Stimulated activated CD4-positive, alpha-beta T cell treated with anti-CD3 and anti-CD28 coated beads, Interleukin-1b, Interleukin-23, amount 100 ng/mL, for 24 hours (primary cell): ENCODE measurements around the gene IFT52.
A peak's percentile ranks its signal among the peaks of the same experiment; 100 is the strongest.

Experiments used
- DNase-seq, 4 experiments: peaks; one replicate each; pipeline ENCODE4 v3.0.0-alpha.2; 2020; ENCODE audit warnings: low read depth in 4 of 4, low spot score in 1 of 4

IFT52 gene

GRCh38 chr20:43590392-43591303 lies at the start of gene IFT52:
IFT52 (plus strand) TSS chr20:43590937; CDS start chr20:43594699, 3,762 bp downstream.
- DNase-seq: peak; percentile 65 to 85 (median 78)

GRCh38 chr20:43541214-43541613 lies 49.5 kb upstream of the IFT52 start:
- no peak for DNase-seq

DNA sequence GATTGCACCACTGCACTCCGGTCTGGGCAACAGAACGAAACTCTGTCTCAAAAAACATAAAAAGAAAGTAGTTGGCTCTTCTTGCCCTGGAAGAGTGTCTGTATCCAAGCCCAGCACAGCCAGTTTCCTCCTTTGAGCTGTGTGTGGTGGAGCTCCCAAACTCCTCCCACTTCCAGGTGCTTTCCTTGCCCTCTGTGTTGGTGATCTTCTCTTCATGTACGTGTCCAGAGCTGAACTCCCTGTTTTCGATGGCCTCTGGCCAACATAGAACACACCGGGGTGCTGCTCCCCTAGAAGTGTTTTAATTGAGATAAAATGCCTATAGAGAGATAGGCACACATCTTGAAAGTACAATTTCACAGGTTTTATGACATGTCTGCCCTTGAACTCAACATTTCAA lies 48.6 kb upstream of the IFT52 start:
- no peak for DNase-seq

GRCh38 chr20:43542674-43543073 lies 48.1 kb upstream of the IFT52 start:
- DNase-seq: no peak

- DNase-seq: no peak
Observed at GRCh38 chr20:43543138-43543537, 47.6 kb upstream of the IFT52 start.

GRCh38 chr20:43544501-43544900 lies 46.2 kb upstream of the IFT52 start:
- no peak for DNase-seq

GRCh38 chr20:43545837-43546578 lies 44.7 kb upstream of the IFT52 start:
- no peak for DNase-seq

DNA sequence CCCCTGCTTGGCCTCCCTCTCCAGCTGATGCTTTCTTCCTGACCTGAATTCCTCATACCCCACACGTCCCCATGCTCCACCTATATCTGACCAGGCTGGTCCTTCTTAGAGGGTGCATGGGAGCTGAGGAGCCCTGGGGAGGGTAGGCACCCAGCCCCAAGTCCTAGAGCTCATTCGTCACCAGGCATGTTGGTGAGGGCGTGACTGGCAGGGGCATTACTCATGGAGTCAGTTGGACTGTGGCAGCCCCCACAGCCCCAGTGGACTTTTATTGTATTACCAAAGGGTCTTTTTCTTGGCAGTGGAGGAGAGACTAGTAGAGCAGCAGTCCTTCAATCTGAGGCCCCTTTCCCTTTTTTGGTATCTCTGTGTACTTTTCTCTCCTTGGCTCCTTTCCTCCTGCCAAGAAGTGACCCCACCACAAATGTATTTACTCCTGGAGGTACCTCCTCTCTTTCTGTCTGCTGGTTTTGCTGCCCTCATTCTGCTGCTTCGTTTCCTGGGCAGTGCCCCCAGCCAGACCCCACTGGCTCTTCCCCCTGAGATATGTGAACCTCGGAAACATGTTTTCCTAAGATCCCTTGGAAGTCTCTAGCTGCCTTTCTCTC lies 42.4 kb upstream of the IFT52 start:
- no peak for DNase-seq

DNA sequence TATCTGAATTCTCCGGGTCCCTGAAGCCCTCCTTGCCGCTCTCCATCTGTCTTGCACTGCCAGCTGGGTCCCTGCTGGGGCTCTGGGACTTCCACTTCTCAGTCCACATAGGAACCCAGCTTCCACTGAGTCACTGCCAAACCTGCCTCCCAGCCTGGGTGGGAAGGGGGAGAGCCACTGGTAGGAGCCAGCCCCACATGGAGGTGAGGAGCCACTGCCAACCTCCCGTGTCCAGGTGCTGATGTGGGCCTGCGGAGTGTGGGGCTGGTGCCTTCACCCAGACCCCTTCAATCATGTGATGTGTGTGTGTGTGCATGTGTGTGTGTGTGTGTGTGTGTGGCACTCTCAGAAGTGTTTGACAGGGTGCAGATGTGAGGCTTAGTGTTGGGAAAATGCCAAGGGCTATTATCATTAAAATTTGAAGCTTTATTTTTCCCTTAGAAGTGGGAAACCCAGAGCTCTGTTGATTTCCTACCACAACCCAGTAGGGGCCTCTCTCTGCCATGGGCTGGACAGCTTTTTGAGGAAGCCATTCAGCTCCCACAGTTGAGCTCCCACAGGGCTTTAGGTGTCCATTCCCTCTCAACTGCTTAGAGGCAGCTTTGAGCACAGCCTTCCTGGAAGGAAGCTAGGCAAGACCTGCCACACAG lies 41.2 kb upstream of the IFT52 start:
- DNase-seq: no peak

DNA sequence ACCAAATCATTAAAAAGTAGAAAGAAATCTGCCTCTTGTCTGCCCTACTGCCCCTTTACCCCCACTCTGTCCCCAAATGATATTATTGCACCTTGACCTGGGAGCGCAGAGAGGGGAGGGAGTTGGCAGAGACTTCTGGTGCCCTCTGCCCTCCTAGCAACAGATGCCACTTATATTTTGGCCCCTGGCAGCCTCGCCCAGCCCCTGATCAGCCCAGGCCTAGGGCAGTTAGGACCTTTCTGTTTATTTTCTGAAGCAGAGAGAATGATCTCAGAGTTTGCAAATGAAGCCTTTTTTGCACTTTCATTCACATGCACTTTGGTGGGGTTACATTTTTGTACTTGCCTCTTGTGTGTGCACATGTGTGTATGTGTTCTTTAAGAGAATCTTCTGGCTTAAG lies 40.3 kb upstream of the IFT52 start:
- DNase-seq: no peak

- no peak for DNase-seq
Observed at GRCh38 chr20:43554369-43554768, 36.4 kb upstream of the IFT52 start.

DNA sequence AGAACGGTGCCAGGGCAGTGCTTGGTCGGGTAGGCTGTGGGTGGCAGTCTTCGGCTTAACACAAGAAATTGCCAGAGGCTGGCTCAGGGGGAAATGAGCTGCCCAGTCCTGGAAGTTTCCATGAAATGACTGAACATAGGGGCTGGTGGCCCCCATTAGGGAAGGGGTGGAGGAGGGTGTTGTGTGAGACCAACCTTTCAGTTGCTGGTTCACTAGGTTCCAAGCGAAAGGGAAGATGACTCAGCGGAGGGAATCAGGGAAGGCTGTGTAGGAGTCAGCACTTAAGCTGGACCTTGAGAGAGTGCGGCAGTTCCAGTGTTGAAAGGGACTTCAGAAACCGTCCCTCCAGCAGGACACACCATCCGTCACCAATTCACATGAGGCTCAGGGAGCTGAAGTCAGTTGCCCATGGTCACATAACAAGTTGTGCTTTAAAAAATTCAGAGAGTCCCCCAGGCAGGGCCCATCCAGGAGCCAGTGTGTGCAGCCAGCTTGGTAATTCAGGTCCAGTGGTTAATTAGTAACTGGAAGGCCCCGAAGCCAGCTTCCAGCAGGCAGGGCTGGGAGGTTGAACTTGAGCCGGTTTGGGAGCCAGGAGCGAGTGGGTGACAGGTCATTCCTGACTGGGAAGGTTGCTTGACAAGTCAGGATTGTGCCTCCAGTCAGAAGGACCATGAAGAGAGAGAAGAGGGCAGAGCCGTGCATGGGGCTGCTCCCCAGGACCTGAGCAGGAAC lies 32.2 kb upstream of the IFT52 start, which contains the start of gene SGK2:
Gene SGK2, plus strand, starts transcription at position 616 of the 735 bp plus-strand sequence. CDS start 7,469 bp downstream, outside the sequence.
- no peak for DNase-seq

- no peak for DNase-seq
Observed at GRCh38 chr20:43559147-43559987, 31.4 kb upstream of the IFT52 start.

DNA sequence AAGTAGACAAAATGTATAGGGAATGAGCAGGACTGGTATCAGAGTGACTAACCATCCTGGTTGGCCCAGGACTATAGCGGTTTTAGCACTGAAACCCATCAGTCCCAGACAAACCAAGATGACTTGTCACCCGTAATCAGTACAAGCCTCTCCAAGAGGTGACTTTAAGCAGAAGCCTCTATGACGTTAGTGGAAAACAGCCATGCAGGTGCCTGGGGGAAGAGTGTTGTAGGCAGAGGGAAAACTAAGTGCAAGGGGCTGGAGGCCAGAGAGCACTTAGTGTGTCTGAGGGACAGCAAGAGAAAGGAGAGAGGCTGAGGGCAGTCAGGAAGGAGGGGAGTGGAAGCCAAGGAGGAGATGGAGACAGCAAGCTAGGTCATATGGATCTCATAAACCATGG lies 29.8 kb upstream of the IFT52 start:
- DNase-seq: no peak

DNA sequence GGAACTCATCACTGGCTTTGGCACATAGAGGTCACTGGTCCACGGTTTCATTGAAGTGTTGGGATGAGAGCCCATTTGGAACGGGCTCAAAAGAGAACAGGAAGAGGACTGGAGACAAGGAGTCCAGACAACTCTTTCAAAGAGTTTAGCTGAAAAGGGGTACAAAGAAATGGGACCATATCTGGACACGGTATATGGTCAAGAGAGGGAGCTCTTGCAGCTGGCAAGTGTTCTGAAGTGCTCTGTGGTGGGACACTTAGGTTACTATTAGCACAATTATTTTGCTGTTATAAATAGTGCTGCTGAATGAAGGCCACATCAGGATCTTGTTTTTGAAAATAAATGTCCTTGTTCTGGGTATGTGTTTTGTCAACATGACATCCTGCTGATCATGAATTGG lies 27.3 kb upstream of the IFT52 start:
- DNase-seq: no peak

- no peak for DNase-seq
Observed at GRCh38 chr20:43563991-43564390, 26.7 kb upstream of the IFT52 start.

- DNase-seq: no peak
Observed at GRCh38 chr20:43564455-43564854, 26.3 kb upstream of the IFT52 start.

GRCh38 chr20:43564993-43565757 lies 25.6 kb upstream of the IFT52 start:
- DNase-seq: no peak

DNA sequence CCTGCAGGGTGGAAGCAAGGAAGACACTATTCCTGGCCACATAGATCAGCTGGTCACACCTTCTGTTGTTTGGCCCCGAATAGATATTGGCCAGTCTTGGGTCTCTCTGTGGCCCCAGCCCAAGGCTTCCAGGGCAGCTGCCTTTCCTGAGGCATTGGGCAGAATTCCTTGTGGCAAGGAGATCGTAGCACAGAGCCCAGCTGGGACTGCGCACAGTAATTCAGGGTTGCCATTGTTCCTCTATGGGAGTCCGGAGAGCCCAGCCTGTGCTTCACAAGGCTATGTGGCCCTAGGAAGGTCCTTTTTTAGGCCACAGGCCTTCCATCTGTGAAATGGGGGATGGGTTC lies 25.0 kb upstream of the IFT52 start:
- DNase-seq: no peak
